HG03575 (cell line): ENCODE results near the gene UPF3B.
"Not testable (repeated sequence)": the region's sequence is repeated elsewhere in the genome, so short reads cannot be mapped to it uniquely, and the experiment has no call there.

Experiments
- ATAC-seq: cut with Tn5 transposase; IDR thresholded peaks from one replicate; pipeline ENCODE4 v1.9.1; 2021; ENCODE audit not compliant: unreplicated experiment, insufficient number of reproducible peaks, low FRiP score; ENCODE audit errors: extremely low read depth

Gene UPF3B, protein sequence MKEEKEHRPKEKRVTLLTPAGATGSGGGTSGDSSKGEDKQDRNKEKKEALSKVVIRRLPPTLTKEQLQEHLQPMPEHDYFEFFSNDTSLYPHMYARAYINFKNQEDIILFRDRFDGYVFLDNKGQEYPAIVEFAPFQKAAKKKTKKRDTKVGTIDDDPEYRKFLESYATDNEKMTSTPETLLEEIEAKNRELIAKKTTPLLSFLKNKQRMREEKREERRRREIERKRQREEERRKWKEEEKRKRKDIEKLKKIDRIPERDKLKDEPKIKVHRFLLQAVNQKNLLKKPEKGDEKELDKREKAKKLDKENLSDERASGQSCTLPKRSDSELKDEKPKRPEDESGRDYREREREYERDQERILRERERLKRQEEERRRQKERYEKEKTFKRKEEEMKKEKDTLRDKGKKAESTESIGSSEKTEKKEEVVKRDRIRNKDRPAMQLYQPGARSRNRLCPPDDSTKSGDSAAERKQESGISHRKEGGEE

DNA sequence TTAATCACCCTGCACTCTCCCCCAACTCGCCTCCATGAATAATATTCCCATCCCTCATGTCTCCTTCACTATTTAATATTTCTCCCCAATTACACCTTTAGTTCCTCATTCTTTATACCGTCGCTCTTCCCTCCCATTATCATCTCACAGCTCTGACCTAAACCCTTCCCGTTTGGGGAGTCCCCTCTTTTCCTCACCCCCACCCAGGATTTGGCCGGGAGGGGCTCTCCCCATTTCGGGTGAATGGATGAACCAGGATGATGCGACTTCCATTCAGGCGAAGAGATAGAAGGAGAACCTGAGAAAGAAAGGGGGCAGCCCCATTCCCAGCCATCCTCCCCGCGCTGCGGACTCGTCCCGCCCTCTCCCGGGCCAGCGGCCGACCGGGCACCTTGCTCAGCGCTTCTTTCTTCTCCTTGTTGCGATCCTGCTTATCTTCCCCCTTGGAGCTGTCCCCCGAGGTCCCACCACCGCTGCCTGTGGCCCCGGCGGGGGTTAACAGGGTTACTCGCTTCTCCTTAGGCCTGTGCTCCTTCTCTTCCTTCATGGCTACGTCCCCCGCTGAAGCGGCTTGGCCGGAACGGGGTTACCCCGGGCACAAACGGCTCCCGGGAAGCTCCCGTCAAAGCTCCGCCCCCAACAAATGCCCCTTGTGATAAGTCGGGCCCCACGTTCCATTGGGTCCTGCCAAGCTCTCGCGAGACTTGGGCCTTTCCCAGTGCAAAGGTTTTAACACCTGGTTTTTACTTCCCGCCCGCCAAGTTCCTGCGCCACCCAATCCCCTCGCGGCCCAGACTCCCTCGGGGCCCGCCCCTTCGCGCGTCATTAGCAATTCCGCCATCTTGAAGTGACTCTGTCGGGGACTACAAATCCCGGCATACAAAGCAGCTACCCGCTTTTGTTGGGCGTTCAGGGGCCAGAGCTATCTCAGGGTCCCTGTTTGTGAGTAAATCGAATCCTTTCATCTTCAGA, at the start of gene UPF3B:
TSS of gene UPF3B (minus strand) at position 582 of the 972 bp plus-strand sequence. CDS start at position 547, 35 bp downstream.
- peak; percentile 73 for ATAC-seq

DNA sequence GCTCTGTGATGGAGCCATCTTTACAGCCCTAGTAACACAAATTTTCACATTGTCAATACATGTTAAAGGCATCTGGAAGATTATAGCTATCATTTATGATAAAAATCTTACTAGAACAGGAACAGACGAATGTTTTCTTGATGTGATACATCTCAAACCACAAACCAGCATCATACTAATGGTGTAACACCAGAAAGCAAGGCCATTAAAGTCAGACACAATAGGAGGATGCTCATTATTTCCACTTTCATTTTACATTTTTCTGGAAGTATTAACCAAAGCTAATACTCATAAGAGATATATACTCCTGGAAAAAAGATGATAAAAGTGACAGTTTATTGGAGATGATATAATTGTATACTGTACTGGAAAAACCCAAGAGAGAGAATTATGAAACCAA, 48.2 kb upstream of the UPF3B start:
- ATAC-seq = no peak

- ATAC-seq = no peak
Measured at GRCh38 chrX:119899125-119899524, 46.4 kb upstream of the UPF3B start.

DNA sequence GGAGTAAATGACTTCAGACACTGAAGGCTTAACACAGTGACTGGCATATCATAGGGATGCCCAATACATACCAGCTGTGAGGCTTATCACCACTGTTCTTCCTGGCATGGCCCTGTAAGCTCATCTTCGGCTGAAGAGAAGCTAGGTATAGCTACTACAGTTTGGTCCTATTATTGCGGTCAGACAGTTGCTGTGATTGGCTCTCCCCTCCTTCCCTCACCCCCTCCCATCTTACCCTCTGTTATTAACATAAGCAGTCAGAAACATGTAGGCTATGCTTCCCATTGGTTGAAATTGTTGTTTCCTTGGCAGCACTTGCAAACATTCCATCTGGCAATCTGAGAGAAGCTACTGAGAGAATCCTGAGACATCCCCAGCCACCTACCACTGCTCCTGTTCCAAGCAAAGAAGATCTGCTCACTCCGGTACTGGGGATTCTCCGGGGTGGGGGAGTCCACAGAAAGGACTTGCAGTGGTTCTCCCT, 43.1 kb upstream of the UPF3B start, which contains the start of gene AKAP14:
TSS of gene AKAP14 (plus strand) at position 51 of the 484 bp plus-strand sequence. CDS start 7,331 bp downstream, outside the sequence.
- ATAC-seq = no peak

DNA sequence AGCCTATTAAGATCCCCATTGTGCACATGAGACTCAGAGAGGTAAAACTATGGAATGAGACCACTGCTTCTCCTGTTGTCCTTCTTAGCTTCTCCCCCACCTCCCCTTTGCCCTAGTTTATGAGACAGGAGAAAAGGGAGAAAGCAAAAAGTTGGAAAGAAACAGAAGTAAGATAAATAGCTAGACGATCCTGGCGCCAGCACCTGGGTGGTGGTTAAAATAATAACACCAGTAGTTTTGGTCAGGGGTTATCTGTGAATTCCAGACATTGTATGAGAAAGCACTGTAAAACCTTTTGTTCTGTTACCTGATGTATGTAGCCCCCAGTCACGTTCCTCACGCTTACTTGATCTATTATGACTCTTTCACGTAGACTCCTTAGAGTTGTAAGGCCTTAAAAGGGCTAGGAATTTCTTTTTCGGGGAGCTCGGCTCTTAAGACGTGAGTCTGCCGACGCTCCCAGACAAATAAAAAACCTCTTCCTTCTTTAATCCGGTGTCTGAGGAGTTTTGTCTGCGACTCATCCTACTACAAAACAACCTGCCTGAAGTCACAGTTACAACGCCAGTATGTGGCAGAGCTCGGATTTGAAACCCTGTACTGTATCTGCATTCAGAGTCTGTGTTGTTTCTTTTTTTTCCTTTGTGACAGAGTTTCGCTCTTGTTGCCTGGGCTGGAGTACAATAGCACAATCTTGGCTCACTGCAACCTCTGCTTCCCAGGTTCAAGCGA, 39.4 kb upstream of the UPF3B start:
- ATAC-seq = not testable (repeated sequence)

DNA sequence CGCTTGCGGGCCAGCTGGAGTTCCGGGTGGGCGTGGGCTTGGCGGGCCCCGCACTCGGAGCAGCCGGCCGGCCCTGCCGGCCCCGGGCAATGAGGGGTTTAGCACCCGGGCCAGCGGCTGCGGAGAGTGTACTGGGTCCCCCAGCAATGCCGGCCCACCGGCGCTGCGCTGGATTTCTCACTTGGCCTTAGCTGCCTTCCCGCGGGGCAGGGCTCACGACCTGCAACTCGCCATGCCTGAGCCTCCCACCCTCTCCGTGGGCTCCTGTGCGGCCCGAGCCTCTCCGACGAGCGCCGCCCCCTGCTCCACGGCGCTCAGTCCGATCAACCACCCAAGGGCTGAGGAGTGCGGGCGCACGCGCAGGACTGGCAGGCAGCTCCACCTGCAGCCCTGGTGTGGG, 37.9 kb upstream of the UPF3B start:
- not testable (repeated sequence) for ATAC-seq

- no peak for ATAC-seq
Measured at GRCh38 chrX:119887721-119888425, 35.1 kb upstream of the UPF3B start.

GRCh38 chrX:119885554-119886428, 33.0 kb upstream of the UPF3B start:
- ATAC-seq = no peak

- no peak for ATAC-seq
Measured at GRCh38 chrX:119880552-119881437, 28.0 kb upstream of the UPF3B start.

DNA sequence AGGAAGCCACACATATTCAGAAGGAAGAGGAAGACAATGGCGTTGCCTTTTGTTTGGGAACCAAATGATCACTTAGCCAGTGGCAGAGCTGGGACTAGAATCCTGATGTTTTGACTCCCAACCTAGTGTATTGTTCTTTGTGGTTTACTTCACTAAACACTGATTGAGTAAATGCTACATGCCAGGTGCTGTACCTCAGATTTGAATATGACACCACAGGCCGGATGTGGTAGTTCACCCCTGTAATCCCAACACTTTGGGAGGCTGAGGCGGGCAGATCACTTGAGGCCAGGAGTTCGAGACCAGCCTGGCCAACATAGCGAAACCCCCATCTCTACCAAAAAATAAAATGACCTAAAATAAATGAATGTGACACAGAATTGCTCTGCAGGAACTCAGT, 27.3 kb upstream of the UPF3B start:
- ATAC-seq = no peak

GRCh38 chrX:119878740-119879139, 26.0 kb upstream of the UPF3B start:
- ATAC-seq = no peak

DNA sequence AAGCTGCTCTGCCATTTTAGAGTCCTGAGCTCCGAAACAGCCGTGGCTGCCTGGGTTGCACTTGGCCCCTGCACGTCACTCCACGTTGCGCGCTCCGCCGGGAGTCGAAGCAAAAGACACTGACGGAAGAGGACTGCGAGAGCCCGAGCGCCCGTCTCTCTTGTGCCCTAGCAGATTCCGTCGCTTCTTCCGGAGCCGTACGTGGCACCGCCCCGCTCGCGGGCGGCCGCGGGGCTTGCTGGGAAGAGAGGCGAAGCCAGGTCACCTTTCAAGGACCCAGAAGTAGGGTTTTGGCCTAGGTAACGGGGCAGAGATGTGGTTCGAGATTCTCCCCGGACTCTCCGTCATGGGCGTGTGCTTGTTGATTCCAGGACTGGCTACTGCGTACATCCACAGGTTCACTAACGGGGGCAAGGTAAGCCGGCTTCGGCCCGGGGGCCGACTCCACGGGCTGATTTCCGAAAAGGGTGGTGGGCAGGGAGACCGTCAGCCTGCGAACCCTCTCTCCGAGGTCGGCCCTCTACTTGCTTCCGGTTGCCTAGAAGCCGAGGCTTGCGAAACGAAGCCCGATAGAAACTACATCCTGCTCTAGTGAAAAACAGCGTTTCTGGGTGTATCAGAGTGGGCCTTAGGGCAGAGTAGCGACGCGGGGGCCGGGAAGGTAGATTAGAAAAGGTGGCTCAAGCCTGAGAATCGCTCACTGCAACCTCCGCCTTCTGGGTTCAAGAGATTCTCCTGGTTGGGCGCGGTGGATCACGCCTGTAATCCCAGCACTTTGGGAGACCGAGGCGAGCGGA, 19.0 kb upstream of the UPF3B start, which contains the start of the genes NDUFA1 and RNF113A:
TSS of gene NDUFA1 (plus strand) at position 234 of the 797 bp plus-strand sequence. CDS start at position 314, 80 bp downstream.
TSS of gene RNF113A (minus strand) at position 135 of the 797 bp plus-strand sequence. CDS start at position 15, 120 bp downstream.
- peak; percentile 53 for ATAC-seq

GRCh38 chrX:119871245-119871598, 18.5 kb upstream of the UPF3B start:
- ATAC-seq = peak; percentile 16

DNA sequence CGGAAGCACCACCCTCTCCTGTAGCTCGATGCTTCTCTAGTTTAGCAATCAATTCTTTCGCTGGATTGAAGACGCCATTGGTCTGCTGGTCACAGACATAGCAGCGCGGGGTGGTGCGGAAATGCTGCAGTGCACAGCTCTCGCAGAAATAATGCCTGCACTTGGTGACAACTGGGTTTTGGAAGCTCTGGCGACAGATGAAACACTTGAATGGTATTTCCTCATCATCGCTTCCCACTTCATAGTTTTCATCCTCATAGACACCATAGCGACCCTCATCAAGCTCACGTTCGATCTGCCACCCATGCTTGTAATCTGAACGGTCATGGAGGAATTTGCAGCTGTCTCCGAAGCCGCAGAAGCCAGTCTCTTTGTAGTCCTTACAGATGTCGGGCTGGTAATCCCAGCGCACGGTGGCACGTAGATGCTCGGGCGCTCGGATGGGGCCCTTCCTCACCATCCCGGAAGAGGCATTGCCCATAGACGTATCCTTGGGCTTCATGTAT, 17.9 kb upstream of the UPF3B start:
- no peak for ATAC-seq

GRCh38 chrX:119853444-119853843, 681 bp upstream of the UPF3B start:
- no peak for ATAC-seq
